GM23248 (cell line): ENCODE results near the gene STRIT1. TPM values are rescaled to one million over a fixed set of nuclear protein-coding genes. Genes with fewer than 3 reads are reported as not detected.

Experiments
- DNase-seq: peaks from one replicate; pipeline ENCODE4 v3.0.0-alpha.2; 2015
- H2AFZ ChIP-seq: fragments of 200-600 bp; sonication (generic); 2 replicates; pipeline ENCODE4 v1.6.1; 2016; ENCODE audit warnings: antibody characterized with exemption
- H3F3A ChIP-seq: fragments of 200-600 bp; sonication (generic); 2 replicates; pipeline ENCODE4 v1.6.1; 2016; ENCODE audit warnings: mild to moderate bottlenecking, antibody characterized with exemption, mixed run types; ENCODE audit not compliant: insufficient read depth
- H3K27ac ChIP-seq: fragments of 200-600 bp; sonication (generic); 2 replicates; pipeline ENCODE4 v1.5.1; 2016; ENCODE audit warnings: mild to moderate bottlenecking
- H3K27me3 ChIP-seq: fragments of 200-600 bp; sonication (generic); replicated peaks from 2 replicates; pipeline ENCODE4 v1.6.1; 2016; ENCODE audit warnings: mild to moderate bottlenecking; ENCODE audit not compliant: insufficient read depth
- H3K36me3 ChIP-seq: fragments of 200-600 bp; sonication (generic); 2 replicates; pipeline ENCODE4 v1.6.1; 2016; ENCODE audit warnings: low read depth, mild to moderate bottlenecking
- H3K4me1 ChIP-seq: fragments of 200-600 bp; sonication (generic); 2 replicates; pipeline ENCODE4 v1.6.1; 2016; ENCODE audit warnings: mild to moderate bottlenecking; ENCODE audit not compliant: insufficient read depth
- H3K4me2 ChIP-seq: fragments of 200-600 bp; sonication (generic); one replicate; pipeline ENCODE4 v1.6.1; 2016; ENCODE audit warnings: mild to moderate bottlenecking; ENCODE audit not compliant: unreplicated experiment
- H3K4me3 ChIP-seq: fragments of 200-600 bp; sonication (generic); 2 replicates; pipeline ENCODE4 v1.5.1; 2016; ENCODE audit warnings: mild to moderate bottlenecking
- H3K79me2 ChIP-seq: fragments of 200-600 bp; sonication (generic); 2 replicates; pipeline ENCODE4 v1.6.1; 2016; ENCODE audit warnings: mild to moderate bottlenecking; ENCODE audit not compliant: insufficient read depth
- H3K9ac ChIP-seq: fragments of 200-600 bp; sonication (generic); 2 replicates; pipeline ENCODE4 v1.6.1; 2016; ENCODE audit warnings: mild to moderate bottlenecking
- H3K9me2 ChIP-seq: fragments of 200-600 bp; sonication (generic); 2 replicates; pipeline ENCODE4 v1.6.1; 2016; ENCODE audit warnings: mixed run types, mild to moderate bottlenecking, moderate library complexity; ENCODE audit not compliant: insufficient read depth
- H3K9me3 ChIP-seq: fragments of 200-600 bp; sonication (generic); one replicate; pipeline ENCODE4 v1.6.1; 2017; ENCODE audit warnings: low read depth
- H4K20me1 ChIP-seq: fragments of 200-600 bp; sonication (generic); 2 replicates; pipeline ENCODE4 v1.6.0; 2016; ENCODE audit not compliant: insufficient read depth
- EZH2 ChIP-seq: fragments of 200-600 bp; sonication (generic); IDR thresholded peaks from 2 replicates; pipeline ENCODE4 v1.6.1; 2018; ENCODE audit warnings: antibody characterized with exemption, mild to moderate bottlenecking; ENCODE audit not compliant: insufficient read depth, poor library complexity, severe bottlenecking
- EZH2phosphoT487 ChIP-seq: fragments of 200-600 bp; sonication (generic); IDR thresholded peaks from 2 replicates; pipeline ENCODE4 v1.6.1; 2018; ENCODE audit warnings: antibody characterized with exemption, moderate library complexity, mild to moderate bottlenecking, low read depth; ENCODE audit not compliant: insufficient read depth
- WGBS, 2 experiments: methylation state at CpG; one replicate each; pipeline ENCODE4 v1.1.6; 2015 to 2017; ENCODE audit warnings: low lambda C conversion rate in 2 of 2, low coverage in 1 of 2; ENCODE audit errors: missing lambda C conversion rate in 2 of 2; 5-methylcytosine and 5-hydroxymethylcytosine counted together
- in situ Hi-C: fragments of 300-500 bp; cut with MboI; formaldehyde crosslinking; loops from 2 replicates; pipeline ENCODE4 v1.15.0; 2020
- polyA plus RNA-seq: library from polyadenylated mRNA; unstranded; fragments of >200 nt; fragmentation: Nextera tagmentation; extraction: Ambion mirVana; gene quantifications from 2 replicates; pipeline ENCODE4 v1.2.1, GENCODE V29; 2016
- total RNA-seq: library from RNA; depleted of rRNA; stranded (reverse); fragments of >200 nt; shearing (Covaris generic); gene quantifications from 2 replicates; pipeline ENCODE4 v1.2.3, GENCODE V29; 2014

STRIT1 gene
- total and polyA plus RNA-seq, 2 experiments from 2014 or later = not detected

- no peaks in the 10 kb centered on the region for H3K9me3 ChIP-seq
- in situ Hi-C loops = loop anchor here (25.0 kb wide), 1 partner anchor 981 kb away; no protein-coding TSS in a partner anchor
These were observed 25.3 kb upstream of the STRIT1 start for GRCh38 chr3:155318740-155319139.

GRCh38 chr3:155317211-155317610 is 23.7 kb upstream of the STRIT1 start:
- no peaks in the 10 kb centered on the region for H3K79me2 ChIP-seq
- no peaks in the 10 kb centered on the region for H3K9me2 ChIP-seq
- H3K4me2 ChIP-seq = no peak overlapping the region
- no peak overlapping the region for H3K9ac ChIP-seq
- H4K20me1 ChIP-seq = no peaks in the 10 kb centered on the region
- H3K27me3 ChIP-seq = no peaks in the 10 kb centered on the region
- H3K4me3 ChIP-seq = no peak overlapping the region
- 19 to 23% methylated on average over 1 of the region's 1 CpG for WGBS, 2 experiments
- H2AFZ ChIP-seq = no peak overlapping the region
- peaks cover 19% of the 10 kb centered on the region for H3F3A ChIP-seq
- no peaks in the 10 kb centered on the region for H3K9me3 ChIP-seq
- TF ChIP-seq EZH2 = no peak
- no peak for TF ChIP-seq EZH2phosphoT487
- peaks cover 34% of the 10 kb centered on the region for H3K4me1 ChIP-seq
- in situ Hi-C loops = loop anchor here (25.0 kb wide), 1 partner anchor 980 kb away; no protein-coding TSS in a partner anchor
- H3K27ac ChIP-seq = no peak overlapping the region
- H3K36me3 ChIP-seq = no peaks in the 10 kb centered on the region
- peak; percentile 33 for DNase-seq

More at GRCh38 chr3:155318740-155319139, 25.3 kb upstream of the STRIT1 start:
- H3K9me2 ChIP-seq = no peaks in the 10 kb centered on the region
- peaks cover 6% of the 10 kb centered on the region; the same call in 1 of the 2 replicates for H3F3A ChIP-seq
- H3K4me1 ChIP-seq = peaks cover 18% of the 10 kb centered on the region
- no peak overlapping the region for H3K4me2 ChIP-seq
- no peaks in the 10 kb centered on the region for H4K20me1 ChIP-seq
- no peak for TF ChIP-seq EZH2
- no peak for TF ChIP-seq EZH2phosphoT487
- H3K27me3 ChIP-seq = no peaks in the 10 kb centered on the region
- no peaks in the 10 kb centered on the region for H3K79me2 ChIP-seq
- WGBS, 2 experiments = 91 to 98% methylated on average over 2 of the region's 2 CpGs
- DNase-seq = no peak
- no peak overlapping the region for H3K9ac ChIP-seq
- no peaks in the 10 kb centered on the region for H3K36me3 ChIP-seq
- H3K4me3 ChIP-seq = no peak overlapping the region
- no peak overlapping the region for H3K27ac ChIP-seq
- H2AFZ ChIP-seq = no peak overlapping the region

DNA sequence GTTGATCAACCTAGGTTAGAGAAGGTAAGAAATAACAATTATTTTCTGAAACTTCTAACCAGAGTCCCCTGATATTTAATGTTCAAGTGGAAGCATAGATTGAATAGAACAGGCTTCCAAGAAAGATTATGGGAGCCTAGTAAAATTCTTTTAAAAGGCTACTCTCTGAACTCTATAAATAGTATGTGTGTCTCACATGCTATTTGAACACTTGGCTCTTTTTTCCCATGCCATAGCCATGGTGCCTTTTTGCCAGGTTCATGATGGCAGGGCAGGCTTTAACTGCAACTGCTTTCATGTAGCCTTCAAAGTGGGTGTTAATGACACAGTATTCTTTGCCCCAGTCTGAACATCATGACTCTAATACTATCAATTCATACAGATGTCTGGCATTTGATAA is 22.9 kb upstream of the STRIT1 start:
- Histone ChIP-seq H3K79me2 (no peaks in the 10 kb centered on the region), H3K36me3 (no peaks in the 10 kb centered on the region), H4K20me1 (no peaks in the 10 kb centered on the region), H3F3A (peaks cover 19% of the 10 kb centered on the region), H3K9me3 (no peaks in the 10 kb centered on the region), H3K4me3 (no peak overlapping the region), H3K9me2 (no peaks in the 10 kb centered on the region), H2AFZ (no peak overlapping the region), H3K9ac (no peak overlapping the region), H3K27ac (no peak overlapping the region), H3K4me1 (peaks cover 38% of the 10 kb centered on the region), H3K27me3 (no peaks in the 10 kb centered on the region), H3K4me2 (no peak overlapping the region)
- in situ Hi-C loops = loop anchor here (25.0 kb wide), 1 partner anchor 979 kb away; no protein-coding TSS in a partner anchor
- TF ChIP-seq EZH2phosphoT487 (no peak), EZH2 (no peak)
- no peak for DNase-seq

GRCh38 chr3:155313916-155314315 is 20.4 kb upstream of the STRIT1 start:
- Histone ChIP-seq H3K27me3 (no peaks in the 10 kb centered on the region), H3K27ac (peak overlapping the region; percentile 60; the same call in 1 of the 2 replicates), H3K79me2 (no peaks in the 10 kb centered on the region), H3K9ac (no peak overlapping the region), H3K9me3 (no peaks in the 10 kb centered on the region), H3K4me1 (peaks cover 41% of the 10 kb centered on the region), H3K9me2 (no peaks in the 10 kb centered on the region), H3K4me3 (no peak overlapping the region), H4K20me1 (no peaks in the 10 kb centered on the region), H3K36me3 (no peaks in the 10 kb centered on the region), H3F3A (peaks cover 19% of the 10 kb centered on the region), H3K4me2 (no peak overlapping the region), H2AFZ (no peak overlapping the region)
- in situ Hi-C loops = loop anchor here (25.0 kb wide), 1 partner anchor 977 kb away; no protein-coding TSS in a partner anchor
- DNase-seq = no peak
- WGBS, 2 experiments = 92 to 100% methylated on average over 2 of the region's 2 CpGs
- TF ChIP-seq EZH2 = no peak
- TF ChIP-seq EZH2phosphoT487 = no peak

GRCh38 chr3:155313300-155313699 is 19.8 kb upstream of the STRIT1 start:
- no peaks in the 10 kb centered on the region for H3K36me3 ChIP-seq
- H3K4me1 ChIP-seq = peaks cover 46% of the 10 kb centered on the region
- peak overlapping the region; percentile 53 for H2AFZ ChIP-seq
- H3K79me2 ChIP-seq = no peaks in the 10 kb centered on the region
- DNase-seq = peak; percentile 18
- TF ChIP-seq EZH2 (no peak), EZH2phosphoT487 (no peak)
- no peaks in the 10 kb centered on the region for H3K27me3 ChIP-seq
- in situ Hi-C loops = loop anchor here (25.0 kb wide), 1 partner anchor 976 kb away; no protein-coding TSS in a partner anchor
- peak overlapping the region; percentile 53 for H3K4me2 ChIP-seq
- no peak overlapping the region for H3K4me3 ChIP-seq
- H3F3A ChIP-seq = peaks cover 19% of the 10 kb centered on the region
- H3K9me2 ChIP-seq = no peaks in the 10 kb centered on the region
- no peak overlapping the region for H3K9ac ChIP-seq
- no peaks in the 10 kb centered on the region for H3K9me3 ChIP-seq
- no peaks in the 10 kb centered on the region for H4K20me1 ChIP-seq
- H3K27ac ChIP-seq = peak overlapping the region; percentile 60
